GM18526 (cell line): Measurements from ENCODE around the gene CEP78.

Experiments
- POLR2A ChIP-seq: IDR thresholded peaks from 3 replicates; pipeline ENCODE4 v1.6.1; 2011; ENCODE audit not compliant: insufficient read length; ENCODE audit errors: extremely low read depth

The CEP78 gene

GRCh38 chr9:78314550-78314949 lies 78.7 kb downstream of the CEP78 start:
- TF ChIP-seq POLR2A = no peak

GRCh38 chr9:78314953-78315870 lies 79.3 kb downstream of the CEP78 start:
- TF ChIP-seq POLR2A = no peak

- no peak for TF ChIP-seq POLR2A
These were observed 80.5 kb downstream of the CEP78 start for GRCh38 chr9:78316166-78316892.

DNA sequence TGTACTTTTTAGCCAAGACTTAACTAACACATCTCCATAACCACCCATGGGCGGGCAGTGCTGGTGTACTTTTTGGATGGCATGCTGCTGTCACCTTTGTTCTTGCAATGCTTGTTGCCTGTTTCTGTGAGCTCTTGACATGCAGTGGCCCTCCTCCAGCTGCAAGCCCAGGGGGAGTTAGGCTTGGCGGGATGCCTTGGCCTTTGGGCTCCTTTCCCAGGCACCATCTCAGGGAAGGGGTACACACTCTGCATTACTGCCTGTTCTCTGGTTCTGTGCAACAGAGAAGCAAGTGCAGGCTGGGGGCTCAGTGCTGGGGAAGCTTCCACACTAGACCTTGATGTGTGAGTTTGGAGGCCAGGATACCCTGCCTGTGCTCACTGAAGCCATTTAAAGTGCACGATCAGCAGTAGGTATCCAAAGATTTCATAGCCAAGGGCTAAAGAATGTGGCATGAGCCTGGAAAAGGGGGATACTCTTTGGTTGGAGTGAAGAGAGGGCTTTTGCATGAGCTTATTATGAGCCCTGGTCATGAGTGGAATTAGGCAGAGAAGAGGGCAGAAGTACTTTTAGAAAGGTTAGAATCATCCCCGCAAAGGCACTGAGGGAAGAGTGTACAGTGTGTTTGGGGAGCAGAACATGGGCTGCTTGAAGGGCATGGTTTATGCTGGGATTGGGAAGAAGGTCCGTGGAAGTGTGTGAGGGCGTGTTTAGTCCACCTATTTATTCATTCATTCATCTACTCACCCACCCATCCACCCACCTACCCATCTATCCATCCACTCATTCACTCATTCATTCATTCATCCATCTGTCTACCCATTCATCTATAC lies 83.5 kb downstream of the CEP78 start:
- no peak for TF ChIP-seq POLR2A

DNA sequence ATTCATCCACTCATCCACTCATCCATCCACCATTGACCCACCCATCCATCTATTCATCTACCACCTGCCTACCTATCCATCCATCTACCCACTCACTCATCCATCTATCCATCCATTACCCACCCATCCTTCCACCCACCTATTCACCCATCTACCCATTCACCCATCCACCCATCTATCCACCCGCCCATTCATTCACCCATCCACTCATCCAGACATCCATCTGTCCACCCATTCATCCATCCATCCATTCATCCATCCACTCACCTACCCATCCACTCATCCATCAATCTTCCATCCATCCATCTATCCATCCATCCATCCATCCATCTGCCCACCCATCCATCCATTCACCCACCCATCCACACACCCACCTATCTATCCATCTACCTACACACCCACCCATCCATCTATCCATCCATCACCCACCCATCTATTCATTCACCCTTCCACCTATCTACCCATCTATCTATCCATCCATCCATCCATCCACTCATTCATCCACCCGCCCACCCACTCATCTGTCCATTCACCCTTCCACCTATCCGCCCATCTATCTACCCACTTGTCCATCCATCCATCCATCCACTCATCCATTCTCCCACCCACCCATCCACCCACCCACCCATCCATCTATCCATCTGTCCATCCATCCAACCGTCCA lies 84.3 kb downstream of the CEP78 start:
- no peak for TF ChIP-seq POLR2A

DNA sequence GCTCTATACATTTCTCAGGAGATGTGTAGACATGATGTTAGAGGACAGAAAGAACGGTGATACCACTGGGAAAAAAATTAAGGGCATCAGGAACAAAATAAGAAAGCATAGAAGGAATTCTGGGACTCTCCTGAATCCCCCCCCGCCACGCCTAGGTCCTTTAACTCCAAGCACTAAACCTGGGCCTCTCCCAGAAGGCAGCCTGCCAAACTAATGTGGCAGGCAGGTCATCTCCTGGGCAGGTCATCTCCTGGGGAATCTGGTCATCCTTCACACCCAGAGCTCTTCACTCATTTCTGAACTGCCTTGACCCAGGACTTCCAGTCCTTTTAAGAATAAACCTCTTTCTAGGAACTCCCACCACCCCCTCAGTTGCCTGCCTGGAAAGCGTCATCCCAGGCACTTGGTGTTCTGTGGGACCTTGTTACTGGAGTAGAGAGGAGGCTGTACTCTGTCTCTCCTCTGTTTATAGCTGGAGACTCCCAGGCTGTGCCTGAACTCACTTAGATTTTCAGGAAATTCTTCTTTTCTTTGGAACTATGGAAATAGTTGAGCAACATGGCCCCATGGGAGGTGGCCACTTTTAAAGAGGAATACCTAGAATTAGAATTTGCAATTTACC lies 85.1 kb downstream of the CEP78 start:
- no peak for TF ChIP-seq POLR2A

- no peak for TF ChIP-seq POLR2A
These were observed 85.6 kb downstream of the CEP78 start for GRCh38 chr9:78321505-78321904.

- TF ChIP-seq POLR2A = no peak
These were observed 88.3 kb downstream of the CEP78 start for GRCh38 chr9:78324068-78324650.

- TF ChIP-seq POLR2A = no peak
These were observed 88.8 kb downstream of the CEP78 start for GRCh38 chr9:78324682-78325081.

DNA sequence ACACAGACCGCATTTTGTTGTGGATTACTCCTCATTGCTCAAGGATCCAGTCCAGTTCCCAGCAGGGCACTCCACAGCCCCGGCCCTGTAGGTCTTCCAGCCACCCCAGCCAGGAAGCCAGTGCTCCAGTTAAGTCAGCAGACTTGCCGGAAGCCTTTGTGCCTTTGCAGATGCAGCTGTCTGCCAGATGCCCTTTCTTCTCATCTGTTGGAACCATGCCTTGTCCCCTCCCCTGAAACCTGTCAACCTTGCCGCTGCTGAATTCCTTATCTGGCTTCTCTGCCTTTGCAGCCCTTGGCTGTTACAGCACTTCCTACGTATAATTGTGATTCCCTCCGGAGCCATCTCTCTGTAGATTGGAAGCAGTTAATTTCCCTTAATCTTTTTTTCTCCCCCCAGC lies 89.5 kb downstream of the CEP78 start:
- no peak for TF ChIP-seq POLR2A

GRCh38 chr9:78325846-78326360 lies 90.0 kb downstream of the CEP78 start:
- no peak for TF ChIP-seq POLR2A

DNA sequence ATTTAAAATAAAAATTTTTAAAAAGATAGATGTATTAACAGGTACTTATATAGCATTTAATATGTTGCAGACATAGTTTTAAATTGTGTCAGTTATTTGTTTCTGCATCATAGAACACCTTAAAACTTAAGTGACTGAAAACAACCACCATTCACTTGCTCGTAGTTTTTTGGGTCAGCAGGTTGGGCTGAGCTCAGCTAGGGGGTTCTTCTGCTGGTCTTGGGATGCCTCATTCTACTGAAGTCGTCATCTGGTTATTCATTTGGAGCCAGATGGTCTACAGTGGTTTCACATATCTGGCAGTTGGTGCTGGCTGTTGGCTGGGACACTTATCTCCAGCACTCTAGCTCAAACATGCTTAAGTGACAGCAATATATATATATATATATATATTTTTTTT lies 90.7 kb downstream of the CEP78 start:
- TF ChIP-seq POLR2A = no peak
